ENCODE measurements around the gene MTHFD2L.

MTHFD2L gene

DNA sequence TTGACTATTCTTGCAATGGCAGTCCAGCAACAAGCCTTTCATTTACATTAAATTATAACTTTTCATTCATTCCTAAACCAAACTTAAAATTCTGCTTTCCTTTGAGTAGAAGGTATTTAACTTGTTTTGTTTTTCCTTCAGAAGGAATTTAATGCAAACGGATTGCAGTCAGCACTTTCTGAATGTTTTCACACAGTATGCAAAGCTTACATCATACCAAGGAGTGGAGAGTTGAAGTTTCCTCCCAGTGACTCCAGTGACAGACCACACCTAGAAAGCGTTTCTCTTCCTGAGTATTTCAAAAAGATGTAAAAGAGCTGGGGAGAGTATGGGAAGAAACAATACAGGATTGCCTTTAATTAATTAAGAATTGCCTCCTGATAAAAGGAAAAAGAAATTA lies 158.5 kb downstream of the MTHFD2L start:
- H3K9ac ChIP-seq (ENCODE audit: low read depth, low read length): no peak overlapping the region
- H3K27ac ChIP-seq (ENCODE audit: low read length): no peak overlapping the region
- H3K27me3 ChIP-seq (ENCODE audit: insufficient read depth, low read length): no peaks in the 10 kb centered on the region
- no peak overlapping the region for H3K4me3 ChIP-seq (ENCODE audit: low read length)
- no peaks in the 10 kb centered on the region for H3K9me3 ChIP-seq (ENCODE audit: insufficient read depth, low read depth, low read length)
- H3K4me1 ChIP-seq (ENCODE audit: insufficient read depth, low read length): 0 out of 2 replicates have a peak, but pooled peaks cover 5% of the 10 kb centered on the region
- H3K36me3 ChIP-seq (ENCODE audit: insufficient read depth, low read depth, low read length): no peaks in the 10 kb centered on the region

DNA sequence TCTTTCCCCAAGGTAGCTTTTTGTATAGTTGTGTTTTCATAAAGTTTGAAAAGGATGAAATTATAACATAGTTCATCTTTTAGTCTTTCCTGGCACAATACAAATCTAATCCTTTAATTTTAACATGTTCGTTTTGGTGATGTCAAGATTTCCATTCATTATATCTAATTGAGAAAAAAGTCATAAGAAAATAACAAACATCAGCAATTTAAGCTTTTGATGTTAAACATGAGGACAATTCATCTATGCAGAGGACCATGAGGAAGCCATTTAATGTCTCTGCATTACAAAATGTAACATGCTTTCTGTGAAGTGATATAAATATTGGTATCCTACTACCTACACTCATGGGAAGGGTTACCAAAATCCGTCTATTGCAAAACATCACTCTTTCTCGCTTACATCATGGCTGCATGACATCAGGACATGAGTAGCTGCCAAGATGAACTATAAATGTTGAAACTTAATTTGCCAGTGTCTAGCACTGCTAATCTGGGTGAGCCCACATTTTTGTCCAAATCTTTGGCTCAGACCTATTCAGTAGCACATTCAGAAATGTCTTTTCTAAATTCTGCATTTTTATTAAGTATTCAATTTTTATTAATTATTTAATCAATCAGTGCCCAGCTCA lies 159.8 kb downstream of the MTHFD2L start:
- no peaks in the 10 kb centered on the region for H3K27me3 ChIP-seq (ENCODE audit: insufficient read depth, low read length)
- no peak overlapping the region for H3K9ac ChIP-seq (ENCODE audit: low read depth, low read length)
- no peak overlapping the region for H3K27ac ChIP-seq (ENCODE audit: low read length)
- H3K4me1 ChIP-seq (ENCODE audit: insufficient read depth, low read length): 0 out of 2 replicates have a peak, but pooled peaks cover 5% of the 10 kb centered on the region
- no peaks in the 10 kb centered on the region for H3K9me3 ChIP-seq (ENCODE audit: insufficient read depth, low read depth, low read length)
- no peak overlapping the region for H3K4me3 ChIP-seq (ENCODE audit: low read length)
- H3K36me3 ChIP-seq (ENCODE audit: insufficient read depth, low read depth, low read length): no peaks in the 10 kb centered on the region

DNA sequence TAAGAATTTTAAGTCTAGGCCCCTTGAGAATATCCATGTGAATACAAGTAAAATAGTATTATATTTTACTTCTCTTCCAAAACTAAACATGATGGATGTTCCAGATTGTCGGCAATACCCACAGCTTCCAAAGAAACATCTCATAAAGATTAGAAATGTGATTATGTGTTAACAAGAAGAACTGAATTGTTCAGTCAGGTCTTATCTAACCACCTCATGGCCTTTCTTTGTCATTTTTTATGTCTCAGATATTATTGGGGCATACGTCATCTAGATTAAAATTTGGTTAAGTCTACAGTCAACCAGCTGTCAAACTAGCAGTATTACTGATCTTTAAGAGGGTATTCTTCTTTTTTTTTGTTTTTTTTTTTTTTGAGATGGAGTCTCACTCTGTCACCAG lies 160.4 kb downstream of the MTHFD2L start:
- H3K36me3 ChIP-seq (ENCODE audit: insufficient read depth, low read depth, low read length): no peaks in the 10 kb centered on the region
- no peaks in the 10 kb centered on the region for H3K27me3 ChIP-seq (ENCODE audit: insufficient read depth, low read length)
- H3K4me1 ChIP-seq (ENCODE audit: insufficient read depth, low read length): 0 out of 2 replicates have a peak, but pooled peaks cover 5% of the 10 kb centered on the region
- H3K4me3 ChIP-seq (ENCODE audit: low read length): no peak overlapping the region
- no peak overlapping the region for H3K27ac ChIP-seq (ENCODE audit: low read length)
- H3K9me3 ChIP-seq (ENCODE audit: insufficient read depth, low read depth, low read length): no peaks in the 10 kb centered on the region
- no peak overlapping the region for H3K9ac ChIP-seq (ENCODE audit: low read depth, low read length)

DNA sequence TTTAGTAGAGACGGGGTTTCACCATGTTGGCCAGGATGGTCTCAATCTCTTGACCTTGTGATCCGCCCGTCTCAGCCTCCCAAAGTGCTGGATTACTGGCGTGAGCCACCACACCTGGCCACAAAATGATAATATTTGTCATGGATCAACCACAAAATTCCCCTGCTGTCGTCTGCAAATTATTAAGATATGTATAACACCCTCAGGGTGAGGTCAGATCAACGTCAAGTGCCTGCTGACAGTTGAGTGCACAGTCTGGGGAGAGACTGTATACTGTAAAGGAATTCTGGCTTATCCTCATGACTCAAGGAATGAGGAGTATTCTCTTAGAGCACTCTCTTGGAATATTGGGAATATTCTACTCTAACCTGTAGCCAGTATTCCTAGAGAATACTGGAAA lies 161.6 kb downstream of the MTHFD2L start:
- Histone ChIP-seq H3K27me3 (ENCODE audit: insufficient read depth, low read length) (no peaks in the 10 kb centered on the region), H3K9me3 (ENCODE audit: insufficient read depth, low read depth, low read length) (no peaks in the 10 kb centered on the region), H3K4me3 (ENCODE audit: low read length) (no peak overlapping the region), H3K4me1 (ENCODE audit: insufficient read depth, low read length) (peaks cover 14% of the 10 kb centered on the region; the same call in 1 of the 2 replicates), H3K36me3 (ENCODE audit: insufficient read depth, low read depth, low read length) (no peaks in the 10 kb centered on the region), H3K27ac (ENCODE audit: low read length) (no peak overlapping the region), H3K9ac (ENCODE audit: low read depth, low read length) (no peak overlapping the region)

GRCh38 chr4:74320559-74321118 lies 162.7 kb downstream of the MTHFD2L start:
- Histone ChIP-seq H3K9ac (ENCODE audit: low read depth, low read length) (no peak overlapping the region), H3K4me1 (ENCODE audit: insufficient read depth, low read length) (peaks cover 14% of the 10 kb centered on the region; the same call in 1 of the 2 replicates), H3K27me3 (ENCODE audit: insufficient read depth, low read length) (no peaks in the 10 kb centered on the region), H3K36me3 (ENCODE audit: insufficient read depth, low read depth, low read length) (no peaks in the 10 kb centered on the region), H3K9me3 (ENCODE audit: insufficient read depth, low read depth, low read length) (no peaks in the 10 kb centered on the region), H3K27ac (ENCODE audit: low read length) (no peak overlapping the region), H3K4me3 (ENCODE audit: low read length) (no peak overlapping the region)

GRCh38 chr4:74322301-74322700 lies 164.4 kb downstream of the MTHFD2L start:
- Histone ChIP-seq H3K4me1 (ENCODE audit: insufficient read depth, low read length) (peaks cover 14% of the 10 kb centered on the region; the same call in 1 of the 2 replicates), H3K27me3 (ENCODE audit: insufficient read depth, low read length) (no peaks in the 10 kb centered on the region), H3K36me3 (ENCODE audit: insufficient read depth, low read depth, low read length) (no peaks in the 10 kb centered on the region), H3K4me3 (ENCODE audit: low read length) (no peak overlapping the region), H3K27ac (ENCODE audit: low read length) (no peak overlapping the region), H3K9ac (ENCODE audit: low read depth, low read length) (no peak overlapping the region), H3K9me3 (ENCODE audit: insufficient read depth, low read depth, low read length) (no peaks in the 10 kb centered on the region)

GRCh38 chr4:74323663-74324062 lies 165.7 kb downstream of the MTHFD2L start:
- Histone ChIP-seq H3K4me3 (ENCODE audit: low read length) (no peak overlapping the region), H3K4me1 (ENCODE audit: insufficient read depth, low read length) (peaks cover 14% of the 10 kb centered on the region; the same call in 1 of the 2 replicates), H3K36me3 (ENCODE audit: insufficient read depth, low read depth, low read length) (no peaks in the 10 kb centered on the region), H3K27ac (ENCODE audit: low read length) (no peak overlapping the region), H3K9ac (ENCODE audit: low read depth, low read length) (no peak overlapping the region), H3K27me3 (ENCODE audit: insufficient read depth, low read length) (no peaks in the 10 kb centered on the region), H3K9me3 (ENCODE audit: insufficient read depth, low read depth, low read length) (no peaks in the 10 kb centered on the region)

- Histone ChIP-seq H3K9ac (ENCODE audit: low read depth, low read length) (no peak overlapping the region), H3K4me1 (ENCODE audit: insufficient read depth, low read length) (peaks cover 14% of the 10 kb centered on the region; the same call in 1 of the 2 replicates), H3K27ac (ENCODE audit: low read length) (no peak overlapping the region), H3K4me3 (ENCODE audit: low read length) (no peak overlapping the region), H3K36me3 (ENCODE audit: insufficient read depth, low read depth, low read length) (no peaks in the 10 kb centered on the region), H3K27me3 (ENCODE audit: insufficient read depth, low read length) (no peaks in the 10 kb centered on the region), H3K9me3 (ENCODE audit: insufficient read depth, low read depth, low read length) (no peaks in the 10 kb centered on the region)
Observed at GRCh38 chr4:74324262-74324661, 166.3 kb downstream of the MTHFD2L start.

- H3K9me3 ChIP-seq (ENCODE audit: insufficient read depth, low read depth, low read length): no peaks in the 10 kb centered on the region
- no peaks in the 10 kb centered on the region for H3K27me3 ChIP-seq (ENCODE audit: insufficient read depth, low read length)
- H3K27ac ChIP-seq (ENCODE audit: low read length): no peak overlapping the region
- H3K4me3 ChIP-seq (ENCODE audit: low read length): no peak overlapping the region
- no peaks in the 10 kb centered on the region for H3K36me3 ChIP-seq (ENCODE audit: insufficient read depth, low read depth, low read length)
- peaks cover 11% of the 10 kb centered on the region; the same call in 1 of the 2 replicates for H3K4me1 ChIP-seq (ENCODE audit: insufficient read depth, low read length)
- H3K9ac ChIP-seq (ENCODE audit: low read depth, low read length): no peak overlapping the region
Observed at GRCh38 chr4:74325886-74326285, 168.0 kb downstream of the MTHFD2L start.

- Histone ChIP-seq H3K9ac (ENCODE audit: low read depth, low read length) (no peak overlapping the region), H3K4me1 (ENCODE audit: insufficient read depth, low read length) (peaks cover 9% of the 10 kb centered on the region; the same call in 1 of the 2 replicates), H3K4me3 (ENCODE audit: low read length) (no peak overlapping the region), H3K36me3 (ENCODE audit: insufficient read depth, low read depth, low read length) (no peaks in the 10 kb centered on the region), H3K9me3 (ENCODE audit: insufficient read depth, low read depth, low read length) (no peaks in the 10 kb centered on the region), H3K27me3 (ENCODE audit: insufficient read depth, low read length) (no peaks in the 10 kb centered on the region), H3K27ac (ENCODE audit: low read length) (no peak overlapping the region)
Observed at GRCh38 chr4:74327762-74328161, 169.8 kb downstream of the MTHFD2L start.

DNA sequence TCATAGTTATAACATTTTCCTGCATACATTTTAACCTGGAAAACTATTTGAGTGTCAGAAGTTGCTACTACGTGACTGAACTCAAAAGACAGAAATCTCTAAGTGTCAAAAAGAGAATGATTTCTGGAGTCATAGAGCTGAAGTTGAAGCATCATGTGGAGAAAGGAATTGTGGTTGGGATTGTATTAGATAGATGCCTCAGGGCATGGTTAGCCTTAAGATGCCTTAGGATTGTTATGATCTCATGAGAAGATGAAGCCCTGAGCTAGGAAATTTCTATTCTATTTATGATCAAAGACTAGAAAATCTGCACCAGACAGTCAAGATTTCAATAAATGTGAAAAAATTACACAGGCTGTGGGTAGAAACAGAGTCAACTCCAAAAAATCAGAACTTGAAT lies 170.6 kb downstream of the MTHFD2L start:
- Histone ChIP-seq H3K4me1 (ENCODE audit: insufficient read depth, low read length) (peaks cover 7% of the 10 kb centered on the region; the same call in 1 of the 2 replicates), H3K9ac (ENCODE audit: low read depth, low read length) (no peak overlapping the region), H3K36me3 (ENCODE audit: insufficient read depth, low read depth, low read length) (no peaks in the 10 kb centered on the region), H3K27me3 (ENCODE audit: insufficient read depth, low read length) (no peaks in the 10 kb centered on the region), H3K27ac (ENCODE audit: low read length) (no peak overlapping the region), H3K4me3 (ENCODE audit: low read length) (no peak overlapping the region), H3K9me3 (ENCODE audit: insufficient read depth, low read depth, low read length) (no peaks in the 10 kb centered on the region)

- no peak overlapping the region for H3K27ac ChIP-seq (ENCODE audit: low read length)
- H3K4me1 ChIP-seq (ENCODE audit: insufficient read depth, low read length): no peaks in the 10 kb centered on the region; the same call in 1 of the 2 replicates
- H3K9me3 ChIP-seq (ENCODE audit: insufficient read depth, low read depth, low read length): no peaks in the 10 kb centered on the region
- no peak overlapping the region for H3K4me3 ChIP-seq (ENCODE audit: low read length)
- H3K36me3 ChIP-seq (ENCODE audit: insufficient read depth, low read depth, low read length): no peaks in the 10 kb centered on the region
- no peak overlapping the region for H3K9ac ChIP-seq (ENCODE audit: low read depth, low read length)
- H3K27me3 ChIP-seq (ENCODE audit: insufficient read depth, low read length): no peaks in the 10 kb centered on the region
Observed at GRCh38 chr4:74329307-74329706, 171.4 kb downstream of the MTHFD2L start.

All from iPS-20b (cell line).